ENCODE measurements around the gene MAP1LC3B2. TPM values are rescaled to one million over a fixed set of nuclear protein-coding genes. Genes with fewer than 3 reads are reported as not detected.

MAP1LC3B2 gene
- total and polyA plus RNA-seq, 2 of the 8 experiments (the other 6 are each of a cell fraction or from before 2014, with no cell fraction given), result 0.39 to 1.5 TPM

DNA sequence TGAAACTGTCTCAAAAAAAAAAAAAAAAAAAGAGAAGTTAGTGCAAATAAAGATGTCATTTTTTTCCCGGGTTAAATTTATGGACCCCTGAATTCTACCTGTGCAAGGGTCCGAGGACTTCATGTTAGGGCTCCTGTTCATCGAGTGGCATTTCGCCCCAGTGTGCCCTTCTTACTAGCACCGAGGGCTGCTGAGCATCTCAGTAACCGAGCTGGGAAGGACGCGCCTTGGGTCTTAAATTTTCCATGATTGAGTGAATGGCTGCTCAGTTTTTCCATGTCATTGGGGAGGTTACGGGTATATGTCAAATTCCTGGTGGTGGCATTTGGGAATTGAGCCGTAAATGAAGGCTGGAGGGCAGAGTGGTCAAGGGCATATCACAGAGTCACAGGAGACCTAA is 34.9 kb upstream of the MAP1LC3B2 start:
- no peaks in the 10 kb centered on the region for H4K20me1 ChIP-seq (replicated peaks in 1 of 2; ENCODE audit: control insufficient read depth in 1 of 2, insufficient read depth in 2 of 2, low read length in 2 of 2)
- H3K23me2 ChIP-seq (ENCODE audit: low read depth, low read length), result peaks cover 5% of the 10 kb centered on the region; the same call in 1 of the 2 replicates
- H3K79me2 ChIP-seq (ENCODE audit: control insufficient read depth in 1 of 2, insufficient read depth in 2 of 2, low read length in 2 of 2), result no peaks in the 10 kb centered on the region
- peak overlapping the region; percentile 6; the same call in 1 of the 2 replicates for H2BK15ac ChIP-seq (ENCODE audit: low read length)
- H3K79me1 ChIP-seq (ENCODE audit: low read depth, low read length), result no peaks in the 10 kb centered on the region
- H3K4ac ChIP-seq (replicated peaks; ENCODE audit: insufficient read length, low read depth, low read length), result no peak overlapping the region
- peak overlapping the region; percentile 22 for H4K91ac ChIP-seq (replicated peaks; ENCODE audit: insufficient read length, low read length)
- H3K4me3 ChIP-seq (ENCODE audit: extremely low read depth in 1 of 4, insufficient read depth in 2 of 4, low read depth in 3 of 4, low read length in 4 of 4), result 0 out of 8 replicates have a peak overlapping the region, but pooled peaks of 1 of the 4 experiments have one; percentile 4
- H3K23ac ChIP-seq (ENCODE audit: insufficient read length), result no peak overlapping the region
- no peak overlapping the region for H3K27ac ChIP-seq (ENCODE audit: low read depth, low read length)
- POLR2A ChIA-PET (ENCODE audit: partially characterized antibody), result interaction anchor here (0.6 to 2.4 kb wide), 8 partner anchors 10 to 248 kb away, joined by 3 to 17 read pairs (median 4); partner anchors contain the start of gene MAP1LC3B2
- H4K8ac ChIP-seq (ENCODE audit: extremely low read depth, insufficient read depth, low read length), result no peak overlapping the region
- H2AFZ ChIP-seq (ENCODE audit: low read length), result 0 out of 2 replicates have a peak overlapping the region, but pooled peaks have one; percentile 35
- no peak for DNase-seq (ENCODE audit: low read depth in 1 of 2, low spot score in 2 of 2)
- 87% methylated on average over 10 of the region's 10 CpGs; no CpG with 5 or more reads in 1 of the 2 experiments for WGBS, 2 experiments (ENCODE audit: extremely low coverage in 1 of 2, insufficient coverage in 1 of 2, insufficient read length in 1 of 2, insufficient replicate concordance in 2 of 2, low coverage in 1 of 2, low lambda C conversion rate in 2 of 2, missing lambda C conversion rate in 1 of 2)
- no peak for FAIRE-seq
- peaks cover 2 to 12% (median 6%) of the 10 kb centered on the region in 4 experiments for H3K4me1 ChIP-seq (replicated peaks in 1 of 4; ENCODE audit: control insufficient read depth in 3 of 4, insufficient read depth in 4 of 4, low read length in 3 of 4)
- no peaks in the 10 kb centered on the region for H3K36me3 ChIP-seq (ENCODE audit: control insufficient read depth in 2 of 4, insufficient read depth in 4 of 4, low read length in 3 of 4)
- peak overlapping the region; percentile 60; the same call in 1 of the 2 replicates for H2BK5ac ChIP-seq (ENCODE audit: low read depth, low read length)
- H2BK20ac ChIP-seq (ENCODE audit: low read length), result no peak overlapping the region
- peak overlapping the region; percentile 12 for H2BK120ac ChIP-seq (replicated peaks; ENCODE audit: low read depth, low read length)
- H3K9ac ChIP-seq (replicated peaks in 1 of 4; ENCODE audit: extremely low read depth in 1 of 4, low read depth in 3 of 4, low read length in 3 of 4), result no peak overlapping the region
- H2BK12ac ChIP-seq (ENCODE audit: low read depth, low read length), result peak overlapping the region; percentile 78; the same call in 1 of the 2 replicates
- peak overlapping the region; percentile 53 to 76 for H3K4me2 ChIP-seq (ENCODE audit: insufficient read depth in 1 of 2, low read depth in 2 of 2, low read length in 2 of 2)
- CTCF ChIA-PET (ENCODE audit: partially characterized antibody), result interaction anchor here (0.8 to 1.8 kb wide), 6 partner anchors 9 to 526 kb away, joined by 3 to 4 read pairs (median 3); no protein-coding TSS in a partner anchor
- H3K27me3 ChIP-seq (replicated peaks in 1 of 4; ENCODE audit: control insufficient read depth in 3 of 4, extremely low read depth in 1 of 4, insufficient read depth in 3 of 4, low read length in 3 of 4), result peaks cover 0 to 8% (median 3%) of the 10 kb centered on the region in 4 experiments; a peak in 3 of 7 replicates
- no peaks in the 10 kb centered on the region for H3K9me3 ChIP-seq (ENCODE audit: insufficient read depth in 2 of 2, low read depth in 1 of 2, low read length in 1 of 2)
- H3K56ac ChIP-seq (replicated peaks; ENCODE audit: insufficient read length, low read depth, low read length), result no peak overlapping the region
- no peak overlapping the region for H3K14ac ChIP-seq (ENCODE audit: insufficient read length)
- peak overlapping the region; percentile 55; the same call in 1 of the 2 replicates for H3K18ac ChIP-seq (ENCODE audit: extremely low read depth, low read length)
- 0 out of 2 replicates have a peak overlapping the region, but pooled peaks have one; percentile 53 for H2AK5ac ChIP-seq (ENCODE audit: low read depth, low read length)
- H4K5ac ChIP-seq (ENCODE audit: insufficient read length, low read depth, low read length), result peak overlapping the region; percentile 58
- TF ChIP-seq ASH2L (IDR thresholded peaks at IDR 0.05; ENCODE audit: low read length), result no peak
- no peak for TF ChIP-seq SRF (IDR thresholded peaks at IDR 0.05; ENCODE audit: low read depth, low read length)
- no peak for TF ChIP-seq SAP30 (IDR thresholded peaks at IDR 0.05; ENCODE audit: insufficient read depth, insufficient replicate concordance, low read length)
- TF ChIP-seq, protein P1, sequence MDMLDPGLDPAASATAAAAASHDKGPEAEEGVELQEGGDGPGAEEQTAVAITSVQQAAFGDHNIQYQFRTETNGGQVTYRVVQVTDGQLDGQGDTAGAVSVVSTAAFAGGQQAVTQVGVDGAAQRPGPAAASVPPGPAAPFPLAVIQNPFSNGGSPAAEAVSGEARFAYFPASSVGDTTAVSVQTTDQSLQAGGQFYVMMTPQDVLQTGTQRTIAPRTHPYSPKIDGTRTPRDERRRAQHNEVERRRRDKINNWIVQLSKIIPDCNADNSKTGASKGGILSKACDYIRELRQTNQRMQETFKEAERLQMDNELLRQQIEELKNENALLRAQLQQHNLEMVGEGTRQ (IDR thresholded peaks at IDR 0.05; ENCODE audit: low read length), result no peak
- TF ChIP-seq CHD1 (IDR thresholded peaks at IDR 0.05; ENCODE audit: low read depth, low read length), result no peak
- TF ChIP-seq SP4 (IDR thresholded peaks at IDR 0.05; ENCODE audit: low read length), result no peak
- TF ChIP-seq GABPA (IDR thresholded peaks at IDR 0.05; ENCODE audit: borderline replicate concordance, insufficient read depth, low read length), result no peak
- TF ChIP-seq, protein P2, sequence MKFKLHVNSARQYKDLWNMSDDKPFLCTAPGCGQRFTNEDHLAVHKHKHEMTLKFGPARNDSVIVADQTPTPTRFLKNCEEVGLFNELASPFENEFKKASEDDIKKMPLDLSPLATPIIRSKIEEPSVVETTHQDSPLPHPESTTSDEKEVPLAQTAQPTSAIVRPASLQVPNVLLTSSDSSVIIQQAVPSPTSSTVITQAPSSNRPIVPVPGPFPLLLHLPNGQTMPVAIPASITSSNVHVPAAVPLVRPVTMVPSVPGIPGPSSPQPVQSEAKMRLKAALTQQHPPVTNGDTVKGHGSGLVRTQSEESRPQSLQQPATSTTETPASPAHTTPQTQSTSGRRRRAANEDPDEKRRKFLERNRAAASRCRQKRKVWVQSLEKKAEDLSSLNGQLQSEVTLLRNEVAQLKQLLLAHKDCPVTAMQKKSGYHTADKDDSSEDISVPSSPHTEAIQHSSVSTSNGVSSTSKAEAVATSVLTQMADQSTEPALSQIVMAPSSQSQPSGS (IDR thresholded peaks at IDR 0.05; ENCODE audit: low read length), result no peak
- TF ChIP-seq RBBP5 (IDR thresholded peaks at IDR 0.05; ENCODE audit: borderline replicate concordance, low read depth, low read length), result no peak
- TF ChIP-seq YY1 (IDR thresholded peaks at IDR 0.05; ENCODE audit: low read depth, low read length), result no peak

Measured in H1 (cell line).